K562 (cell line): ENCODE results near the gene SYNE2. TPM values are rescaled to one million over a fixed set of nuclear protein-coding genes. Genes with fewer than 3 reads are reported as not detected.

Experiments used
- ATAC-seq: fragments of 200-7000 bp; cut with Tn5 transposase; 3 replicates; pipeline ENCODE4 v1.9.1; 2020; ENCODE audit warnings: moderate library complexity
- BruUV-seq: library from RNA; stranded (reverse); fragments of 400-500 nt; replicated peaks from 2 replicates; lab custom pipeline; 2021; lab: Mats Ljungman, UMichigan
- CTCF ChIA-PET: fragments of 300-600 bp; formaldehyde crosslinking; extraction: SDS; loops from one replicate; lab custom pipeline; 2021; ENCODE audit warnings: low intra/inter-chr PET ratio; lab: Yijun Ruan, JAX
- POLR2A ChIA-PET: fragments of 300-600, 350-650 bp; sonication (Branson Sonifier 250); formaldehyde crosslinking; extraction: SDS; loops from one replicate; lab custom pipeline; 2021; ENCODE audit warnings: antibody characterized with exemption, inconsistent platforms; lab: Yijun Ruan, JAX
- DNase-seq, 4 experiments: peaks; one replicate each; pipeline versions ENCODE4 v3.0.0 to v3.0.0-alpha.2; 2011 to 2018; ENCODE audit warnings: low spot score in 3 of 4, mixed read lengths in 3 of 4; ENCODE audit errors: extremely low read depth in 1 of 4
- FAIRE-seq: peaks from 2 replicates; lab custom pipeline; 2011; peaks lifted over from hg19 to GRCh38; lab: Jason Lieb, UNC
- H2AFZ ChIP-seq: 2 replicates; pipeline ENCODE4 v1.6.0; 2011; ENCODE audit warnings: low read depth, low read length, control low read depth, inconsistent platforms
- H3K27ac ChIP-seq: fragments of 200-600 bp; 3 replicates; pipeline ENCODE4 v1.8.0; 2011; ENCODE audit warnings: low read depth, mild to moderate bottlenecking, control low read depth, inconsistent platforms, low read length, moderate library complexity, mixed read lengths; ENCODE audit errors: extremely low read depth
- H3K27me3 ChIP-seq, 2 experiments: fragments of 300-600 bp in 1 of 2; 2 replicates in 1 of 2; 3 replicates in 1 of 2; pipeline versions ENCODE4 v1.6.0 to v1.8.0; 2011; ENCODE audit warnings: inconsistent platforms in 2 of 2, low read length in 2 of 2, mild to moderate bottlenecking in 1 of 2, mixed read lengths in 1 of 2, moderate library complexity in 1 of 2; ENCODE audit not compliant: control insufficient read depth in 2 of 2, insufficient read depth in 2 of 2
- H3K36me3 ChIP-seq: fragments of 300-600 bp; 3 replicates; pipeline ENCODE4 v1.8.0; 2011; ENCODE audit warnings: mild to moderate bottlenecking, low read length, inconsistent platforms; ENCODE audit not compliant: control insufficient read depth, insufficient read depth
- H3K4me1 ChIP-seq, 2 experiments: fragments of 200-600 bp in 1 of 2; replicated peaks in 1 of 2; 2 replicates in 1 of 2; 3 replicates in 1 of 2; pipeline versions ENCODE4 v1.5.1 to v1.8.0; 2011; ENCODE audit warnings: inconsistent platforms in 2 of 2, low read length in 2 of 2, mild to moderate bottlenecking in 1 of 2, mixed read lengths in 1 of 2, moderate library complexity in 1 of 2; ENCODE audit not compliant: control insufficient read depth in 2 of 2, insufficient read depth in 2 of 2
- H3K4me2 ChIP-seq: 2 replicates; pipeline ENCODE4 v1.6.1; 2011; ENCODE audit warnings: low read length, control low read depth, inconsistent platforms, mixed read lengths; ENCODE audit not compliant: insufficient read depth
- H3K4me3 ChIP-seq: fragments of 200-600 bp; sonication (generic), shearing (Covaris generic); 2 replicates; pipeline ENCODE4 v1.5.1; 2016; ENCODE audit warnings: control low read depth, inconsistent platforms
- H3K79me2 ChIP-seq: fragments of 200-600 bp; 3 replicates; pipeline ENCODE4 v1.8.0; 2011; ENCODE audit warnings: low read length, inconsistent platforms; ENCODE audit not compliant: control insufficient read depth, insufficient read depth
- H3K9ac ChIP-seq, 2 experiments: 2 replicates each; pipeline versions ENCODE4 v1.6.0 to v1.6.1; 2011; ENCODE audit warnings: low read depth in 2 of 2, low read length in 2 of 2, control low read depth in 1 of 2, inconsistent platforms in 1 of 2, mild to moderate bottlenecking in 1 of 2, mixed read lengths in 1 of 2; ENCODE audit not compliant: insufficient read depth in 1 of 2
- H3K9me1 ChIP-seq: one replicate; pipeline ENCODE4 v1.6.0; 2011; ENCODE audit warnings: inconsistent platforms, mild to moderate bottlenecking, low read length, moderate library complexity; ENCODE audit not compliant: control insufficient read depth, insufficient read depth
- H3K9me3 ChIP-seq: replicated peaks from 2 replicates; pipeline ENCODE4 v1.5.1; 2011; ENCODE audit warnings: low read depth, low read length, inconsistent platforms; ENCODE audit not compliant: control insufficient read depth, insufficient read depth
- H4K20me1 ChIP-seq: replicated peaks from 2 replicates; pipeline ENCODE4 v1.6.1; 2011; ENCODE audit warnings: low read length, inconsistent platforms, mixed read lengths; ENCODE audit not compliant: control insufficient read depth, insufficient read depth
- EGR1 ChIP-seq: fragments of 450-650 bp; conservative IDR thresholded peaks from 2 replicates; pipeline ENCODE4 v1.6.1; 2017; ENCODE audit warnings: mild to moderate bottlenecking
- ETV6 ChIP-seq, 3 experiments: fragments of 150-350 bp in 1 of 3; sonication (generic) in 1 of 3; formaldehyde crosslinking in 1 of 3; IDR thresholded peaks; 2 replicates each; pipeline versions ENCODE4 v1.6.1 to v1.8.0; 2014 to 2022; ENCODE audit warnings: borderline replicate concordance in 2 of 3, low read depth in 2 of 3, antibody characterized with exemption in 1 of 3, low read length in 1 of 3, mild to moderate bottlenecking in 1 of 3, missing genetic modification reagents in 1 of 3
- HCFC1 ChIP-seq: IDR thresholded peaks from 2 replicates; pipeline ENCODE4 v1.6.1; 2012; ENCODE audit warnings: low read depth, low read length, improper control_type of control experiment
- KAT8 ChIP-seq: fragments of 450-650 bp; IDR thresholded peaks from 2 replicates; pipeline ENCODE4 v1.6.1; 2016; ENCODE audit warnings: low read depth, mild to moderate bottlenecking
- POLR2A ChIP-seq: fragments of 450-650 bp; conservative IDR thresholded peaks from 2 replicates; pipeline ENCODE4 v1.6.1; 2016
- SRSF1 ChIP-seq: fragments of 200-400 bp; formaldehyde crosslinking; IDR thresholded peaks from 2 replicates; pipeline ENCODE4 v1.6.1; 2017; ENCODE audit warnings: mild to moderate bottlenecking, low read depth, low read length, moderate library complexity
- ZNF12 ChIP-seq: sonication (generic); formaldehyde crosslinking; IDR thresholded peaks from 2 replicates; pipeline ENCODE4 v1.4.0; 2020; ENCODE audit warnings: mild to moderate bottlenecking, missing genetic modification reagents
- ZNF124 ChIP-seq: sonication (generic); formaldehyde crosslinking; IDR thresholded peaks from 2 replicates; pipeline ENCODE4 v1.8.1; 2022; ENCODE audit warnings: missing genetic modification reagents
- ZNF707 ChIP-seq: fragments of 250-450 bp; sonication (Bioruptor Pico); conservative IDR thresholded peaks from 2 replicates; pipeline ENCODE4 v1.8.0; 2022; ENCODE audit warnings: inconsistent platforms, mild to moderate bottlenecking, moderate library complexity
- WGBS: fragments of 100-300 bp; shearing (Covaris generic); methylation state at CpG from one replicate; pipeline ENCODE4 v1.1.6; 2016; ENCODE audit warnings: low coverage, mixed read lengths; ENCODE audit not compliant: insufficient coverage; ENCODE audit errors: missing lambda C conversion rate; 5-methylcytosine and 5-hydroxymethylcytosine counted together
- in situ Hi-C: fragments of 300-500 bp; cut with MboI; formaldehyde crosslinking; loops from 4 replicates; pipeline ENCODE4 v1.15.0; 2018; ENCODE audit warnings: inconsistent platforms, mixed read lengths
- intact Hi-C: fragments of 100-400 bp; cut with micrococcal nuclease; formaldehyde crosslinking; loops from 2 replicates; pipeline ENCODE4 v1.14.2; 2022
- polyA plus RNA-seq, 8 experiments: library from polyadenylated mRNA; depleted of rRNA in 4 of 8; stranded (reverse) in 5 of 8; unstranded in 3 of 8; fragments of >200 nt; fragmentation: Nextera tagmentation in 2 of 8; fragmentation: Illumina TruSeq in 1 of 8; extraction: Ambion mirVana in 2 of 8; extraction: Trizol in 1 of 8; gene quantifications; 2 replicates each; pipeline versions ENCODE4 v1.2.1 to v1.2.3, GENCODE V29; 2011 to 2014; ENCODE audit warnings: inconsistent platforms in 1 of 8, missing spikeins in 1 of 8
- total RNA-seq, 7 experiments: library from RNA; depleted of rRNA in 6 of 7; stranded (reverse); fragments of >200 nt in 6 of 7; fragmentation: Illumina TruSeq in 2 of 7; extraction: Trizol in 2 of 7; gene quantifications; 2 replicates each; pipeline versions ENCODE4 v1.2.1 to v1.2.3, GENCODE V29; 2011 to 2021; ENCODE audit warnings: low replicate concordance in 1 of 7
- TF ChIP-seq, protein P1 (sequence below): fragments of 250-450 bp; sonication (Bioruptor Pico); IDR thresholded peaks from 2 replicates; pipeline ENCODE4 v1.4.0; 2020

SYNE2 gene
- total and polyA plus RNA-seq, 9 of the 15 experiments (the other 6 are each of a cell fraction or from before 2014, with no cell fraction given): 0.06 to 0.53 (median 0.11) TPM

DNA sequence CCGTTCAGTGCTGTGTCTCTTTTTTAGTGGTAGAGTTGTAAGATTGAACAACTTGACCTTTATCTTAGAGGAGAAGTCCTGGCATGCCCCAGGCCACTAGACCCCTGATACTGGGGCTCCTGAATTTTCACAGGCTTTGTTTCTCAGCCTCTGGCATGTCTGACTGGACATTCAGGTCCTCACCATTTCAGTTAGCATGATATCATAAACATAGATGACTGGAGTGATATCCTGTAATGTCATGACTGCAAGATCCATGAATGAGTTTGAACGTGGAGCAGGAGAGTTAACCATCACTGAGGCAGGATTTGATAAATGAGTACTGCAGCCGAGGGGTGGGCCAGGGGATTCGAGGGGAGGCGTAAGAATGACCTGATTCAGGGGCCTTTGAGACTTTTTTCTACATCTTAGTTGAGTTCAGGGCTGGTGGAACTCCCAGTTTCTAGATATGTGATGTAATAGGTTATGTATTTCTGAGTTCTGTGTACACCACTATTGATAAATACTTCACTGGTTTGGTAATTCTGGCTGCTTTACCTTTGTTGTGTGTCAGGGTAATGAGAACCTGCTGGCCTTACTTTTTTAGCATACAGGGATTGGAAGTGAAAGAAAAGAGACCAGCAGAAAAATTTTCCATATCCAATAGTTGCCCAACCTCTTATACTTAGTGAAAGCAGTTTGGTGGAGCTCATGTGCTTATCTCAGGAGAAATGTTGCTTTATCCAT, 217.0 kb downstream of the SYNE2 start (continued):
- TF ChIP-seq ZNF707 (CRISPR knock-in tag): no peak
- TF ChIP-seq, all 486 proteins: peak for 0

DNA sequence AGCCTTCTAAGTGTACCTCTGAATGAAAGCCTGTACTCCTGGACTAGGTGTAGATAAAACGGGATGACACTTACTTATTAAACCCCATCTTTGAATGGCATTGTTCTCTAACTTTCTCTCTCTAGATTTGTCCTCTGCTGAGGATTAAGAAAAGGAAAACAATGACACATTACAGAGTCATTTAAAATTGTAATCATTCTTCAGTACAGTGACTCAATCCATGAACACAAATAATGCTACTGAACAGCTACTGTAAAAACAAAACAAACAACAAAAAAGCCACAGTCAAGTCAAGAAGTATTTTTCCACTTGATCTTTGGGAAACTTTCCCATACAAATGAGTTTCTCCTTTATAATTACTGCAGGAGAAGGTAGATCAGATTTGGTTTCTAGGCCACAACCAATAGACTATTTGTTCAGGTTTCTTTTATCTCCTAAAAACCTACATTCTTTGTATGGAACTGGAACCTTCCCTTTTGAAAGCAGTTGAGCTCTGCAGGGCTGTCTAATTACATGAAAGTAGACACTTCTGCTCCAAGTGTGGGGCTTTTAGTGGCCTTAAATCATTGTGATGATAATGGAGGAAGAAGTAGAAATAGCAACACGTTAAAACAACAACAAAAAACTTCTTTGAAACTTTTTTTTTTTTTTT, 222.3 kb downstream of the SYNE2 start:
- Histone ChIP-seq H3K4me1 (no peaks in the 10 kb centered on the region), H4K20me1 (no peaks in the 10 kb centered on the region), H3K79me2 (no peaks in the 10 kb centered on the region), H3K4me3 (no peak overlapping the region), H2AFZ (no peak overlapping the region), H3K9me3 (no peaks in the 10 kb centered on the region), H3K9me1 (no peaks in the 10 kb centered on the region), H3K36me3 (no peaks in the 10 kb centered on the region), H3K4me2 (no peak overlapping the region), H3K27ac (no peak overlapping the region), H3K27me3 (no peaks in the 10 kb centered on the region; a peak in 1 of 5 replicates)
- CTCF ChIA-PET: no interaction called here
- no TSS peak for BruUV-seq
- ATAC-seq (no peak), FAIRE-seq (no peak), DNase-seq (no peak)
- POLR2A ChIA-PET: no interaction called here
- 0% methylated on average over 2 of the region's 2 CpGs for WGBS
- intact Hi-C loops: no loop called here
- in situ Hi-C loops: no loop called here
- TF ChIP-seq EGR1: no peak
- TF ChIP-seq, all 486 proteins: peak for 0
- H3K9ac ChIP-seq: no peak overlapping the region

DNA sequence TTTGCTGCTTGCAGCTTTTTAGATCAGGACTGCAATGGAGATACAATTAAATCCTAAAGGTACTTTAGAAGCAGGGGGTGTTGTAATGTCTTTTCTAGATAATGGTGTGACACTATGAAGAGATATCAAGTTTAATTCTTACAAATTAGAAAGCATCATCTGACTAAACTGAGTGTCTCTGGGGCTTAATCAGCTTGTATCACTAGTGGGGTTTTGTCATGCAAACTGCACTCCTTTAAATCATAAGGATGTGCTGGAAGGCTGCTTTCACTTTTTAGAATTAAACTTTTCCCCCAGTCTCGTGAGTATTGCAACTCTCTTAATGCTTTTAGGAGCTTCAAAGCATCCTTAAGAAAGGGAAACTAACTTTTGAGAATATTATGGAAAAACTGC, 222.8 kb downstream of the SYNE2 start:
- Histone ChIP-seq H3K27ac (no peak overlapping the region), H3K4me3 (no peak overlapping the region), H3K27me3 (no peaks in the 10 kb centered on the region; a peak in 1 of 5 replicates), H2AFZ (no peak overlapping the region), H3K4me2 (no peak overlapping the region), H3K79me2 (no peaks in the 10 kb centered on the region), H3K9me3 (no peaks in the 10 kb centered on the region), H4K20me1 (no peaks in the 10 kb centered on the region), H3K9me1 (no peaks in the 10 kb centered on the region), H3K4me1 (no peaks in the 10 kb centered on the region), H3K9ac (no peak overlapping the region), H3K36me3 (no peaks in the 10 kb centered on the region)
- BruUV-seq: no TSS peak
- WGBS: 0% methylated on average over 1 of the region's 1 CpG
- ATAC-seq (no peak), FAIRE-seq (no peak), DNase-seq (no peak)
- ChIA-PET POLR2A (no interaction called here), CTCF (no interaction called here)
- in situ Hi-C loops (no loop called here), intact Hi-C loops (no loop called here)
- TF ChIP-seq, protein P1, sequence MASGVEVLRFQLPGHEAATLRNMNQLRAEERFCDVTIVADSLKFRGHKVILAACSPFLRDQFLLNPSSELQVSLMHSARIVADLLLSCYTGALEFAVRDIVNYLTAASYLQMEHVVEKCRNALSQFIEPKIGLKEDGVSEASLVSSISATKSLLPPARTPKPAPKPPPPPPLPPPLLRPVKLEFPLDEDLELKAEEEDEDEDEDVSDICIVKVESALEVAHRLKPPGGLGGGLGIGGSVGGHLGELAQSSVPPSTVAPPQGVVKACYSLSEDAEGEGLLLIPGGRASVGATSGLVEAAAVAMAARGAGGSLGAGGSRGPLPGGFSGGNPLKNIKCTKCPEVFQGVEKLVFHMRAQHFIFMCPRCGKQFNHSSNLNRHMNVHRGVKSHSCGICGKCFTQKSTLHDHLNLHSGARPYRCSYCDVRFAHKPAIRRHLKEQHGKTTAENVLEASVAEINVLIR (CRISPR knock-in tag): no peak
- TF ChIP-seq HCFC1 (no peak), ZNF12 (no peak), POLR2A (no peak), KAT8 (no peak), ETV6 (IDR thresholded peaks at IDR 0.05; ENCODE audit: borderline replicate concordance in 1 of 2, low read depth in 2 of 2, low read length in 1 of 2) (no peak), ETV6 (CRISPR knock-in tag; IDR thresholded peaks at IDR 0.05; ENCODE audit: borderline replicate concordance) (no peak), ZNF124 (CRISPR knock-in tag) (no peak), SRSF1 (no peak)
